Calu3 (cell line): ENCODE results near the gene DMAC1. TPM values are rescaled to one million over a fixed set of nuclear protein-coding genes. Genes with fewer than 3 reads are reported as not detected.

Experiments used
- BruUV-seq: library from RNA; stranded (reverse); fragments of 400-500 nt; replicated peaks from 2 replicates; lab custom pipeline; 2021; lab: Mats Ljungman, UMichigan
- CTCF ChIA-PET: fragments of 300-600 bp; sonication (Branson Sonifier 250); formaldehyde crosslinking; loops from one replicate; lab custom pipeline; 2022; ENCODE audit warnings: antibody characterized with exemption; lab: Charles Lee
- DNase-seq: peaks from one replicate; pipeline ENCODE4 v3.0.0; 2022
- H3K27ac Mint-ChIP-seq: one replicate; pipeline ENCODE4 v1.8.0; 2022; ENCODE audit warnings: mixed read lengths; ENCODE audit not compliant: unreplicated experiment
- H3K27me3 Mint-ChIP-seq: one replicate; pipeline ENCODE4 v1.8.0; 2022; ENCODE audit warnings: mixed read lengths; ENCODE audit not compliant: unreplicated experiment
- H3K36me3 Mint-ChIP-seq: one replicate; pipeline ENCODE4 v1.8.0; 2022; ENCODE audit warnings: mild to moderate bottlenecking, moderate library complexity, mixed read lengths; ENCODE audit not compliant: insufficient read depth, unreplicated experiment
- H3K4me1 Mint-ChIP-seq: one replicate; pipeline ENCODE4 v1.8.0; 2022; ENCODE audit warnings: mild to moderate bottlenecking, low read depth, mixed read lengths; ENCODE audit not compliant: unreplicated experiment
- H3K4me3 Mint-ChIP-seq: one replicate; pipeline ENCODE4 v1.8.0; 2022; ENCODE audit warnings: mild to moderate bottlenecking, low read depth, moderate library complexity, mixed read lengths; ENCODE audit not compliant: unreplicated experiment
- H3K9me3 Mint-ChIP-seq: one replicate; pipeline ENCODE4 v1.8.0; 2022; ENCODE audit warnings: low read depth, mixed read lengths; ENCODE audit not compliant: unreplicated experiment
- CTCF ChIP-seq: fragments of 200-600 bp; IDR thresholded peaks from one replicate; pipeline ENCODE4 v1.8.0; 2022; ENCODE audit warnings: antibody characterized with exemption; ENCODE audit not compliant: unreplicated experiment
- intact Hi-C: fragments of 100-400 bp; cut with micrococcal nuclease; formaldehyde crosslinking; loops from one replicate; pipeline ENCODE4 v1.10.0; 2022; ENCODE audit not compliant: unreplicated experiment
- total RNA-seq: library from RNA; stranded (reverse); gene quantifications from 2 replicates; pipeline ENCODE4 v1.2.3, GENCODE V29; 2022

The DMAC1 gene
- total RNA-seq, 1 experiment from 2014 or later, result 37.5 TPM

DNA sequence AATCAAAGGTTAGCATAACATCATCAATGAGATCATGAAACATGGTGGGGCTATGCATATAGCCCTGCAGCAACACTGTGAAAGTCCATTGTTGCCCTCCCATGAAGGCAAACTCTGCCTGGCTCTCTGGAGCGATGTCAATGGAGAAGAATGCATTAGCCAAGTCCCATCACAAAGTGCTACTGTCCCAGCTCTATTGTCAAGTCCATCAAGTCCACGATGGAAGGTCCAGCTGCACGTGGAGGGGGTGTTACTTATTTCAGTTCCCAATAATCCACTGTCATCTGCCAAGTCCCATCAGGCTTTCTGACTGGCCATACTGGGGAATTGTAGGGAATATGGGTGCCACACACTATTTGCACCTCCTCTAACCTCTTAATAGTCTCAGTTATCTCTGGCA, 10.8 kb downstream of the DMAC1 start:
- BruUV-seq, result no TSS peak
- TF ChIP-seq CTCF, result no peak
- intact Hi-C loops, result no loop called here
- no peak for DNase-seq
- no peak overlapping the region for H3K27ac Mint-ChIP-seq
- H3K4me1 Mint-ChIP-seq, result no peaks in the 10 kb centered on the region
- H3K9me3 Mint-ChIP-seq, result no peaks in the 10 kb centered on the region
- no peaks in the 10 kb centered on the region for H3K36me3 Mint-ChIP-seq
- CTCF ChIA-PET, result no interaction called here
- H3K4me3 Mint-ChIP-seq, result no peak overlapping the region
- H3K27me3 Mint-ChIP-seq, result no peaks in the 10 kb centered on the region

GRCh38 chr9:7785813-7786212, 13.8 kb downstream of the DMAC1 start:
- no peaks in the 10 kb centered on the region for H3K4me1 Mint-ChIP-seq
- no TSS peak for BruUV-seq
- DNase-seq, result no peak
- TF ChIP-seq CTCF, result no peak
- CTCF ChIA-PET, result no interaction called here
- H3K27ac Mint-ChIP-seq, result no peak overlapping the region
- H3K4me3 Mint-ChIP-seq, result no peak overlapping the region
- no peaks in the 10 kb centered on the region for H3K27me3 Mint-ChIP-seq
- H3K36me3 Mint-ChIP-seq, result no peaks in the 10 kb centered on the region
- no peaks in the 10 kb centered on the region for H3K9me3 Mint-ChIP-seq
- intact Hi-C loops, result no loop called here

GRCh38 chr9:7784472-7784871, 15.1 kb downstream of the DMAC1 start:
- H3K4me1 Mint-ChIP-seq, result no peaks in the 10 kb centered on the region
- intact Hi-C loops, result no loop called here
- H3K27me3 Mint-ChIP-seq, result no peaks in the 10 kb centered on the region
- BruUV-seq, result no TSS peak
- DNase-seq, result no peak
- H3K4me3 Mint-ChIP-seq, result no peak overlapping the region
- no peak for TF ChIP-seq CTCF
- no peaks in the 10 kb centered on the region for H3K36me3 Mint-ChIP-seq
- H3K27ac Mint-ChIP-seq, result no peak overlapping the region
- no peaks in the 10 kb centered on the region for H3K9me3 Mint-ChIP-seq
- CTCF ChIA-PET, result no interaction called here

- intact Hi-C loops, result no loop called here
- H3K4me3 Mint-ChIP-seq, result no peak overlapping the region
- H3K27ac Mint-ChIP-seq, result no peak overlapping the region
- no peak for DNase-seq
- H3K27me3 Mint-ChIP-seq, result no peaks in the 10 kb centered on the region
- no peaks in the 10 kb centered on the region for H3K9me3 Mint-ChIP-seq
- H3K4me1 Mint-ChIP-seq, result no peaks in the 10 kb centered on the region
- CTCF ChIA-PET, result no interaction called here
- no peaks in the 10 kb centered on the region for H3K36me3 Mint-ChIP-seq
- no peak for TF ChIP-seq CTCF
- no TSS peak for BruUV-seq
These were observed 15.9 kb downstream of the DMAC1 start for GRCh38 chr9:7783635-7784063.
